Neutrophil (primary cell): Measurements from ENCODE around the gene CPZ.

Experiments
- H3K27ac ChIP-seq: fragments of 200-600 bp; sonication (generic); 2 replicates; pipeline ENCODE4 v1.5.1; 2016; ENCODE audit warnings: mild to moderate bottlenecking, moderate library complexity
- H3K27me3 ChIP-seq: fragments of 200-600 bp; sonication (generic); 2 replicates; pipeline ENCODE4 v1.6.0; 2016; ENCODE audit warnings: mild to moderate bottlenecking
- H3K36me3 ChIP-seq: fragments of 200-600 bp; sonication (generic); 2 replicates; pipeline ENCODE4 v1.5.1; 2017
- H3K4me1 ChIP-seq, 2 experiments: fragments of 200-600 bp in 1 of 2; sonication (generic) in 1 of 2; 1 replicate in 1 of 2; 2 replicates in 1 of 2; pipeline versions ENCODE4 v1.5.1 to v1.6.1; 2013 to 2016; ENCODE audit warnings: low read depth in 1 of 2, low read length in 1 of 2, mild to moderate bottlenecking in 1 of 2, moderate library complexity in 1 of 2; ENCODE audit not compliant: control insufficient read depth in 1 of 2, insufficient read depth in 1 of 2
- H3K4me3 ChIP-seq, 2 experiments: fragments of 200-600 bp in 1 of 2; sonication (generic) in 1 of 2; 1 replicate in 1 of 2; 2 replicates in 1 of 2; pipeline ENCODE4 v1.5.1; 2013 to 2016; ENCODE audit warnings: low read depth in 1 of 2, low read length in 1 of 2, mild to moderate bottlenecking in 1 of 2, moderate library complexity in 1 of 2
- H3K9me3 ChIP-seq: fragments of 200-600 bp; sonication (generic); 2 replicates; pipeline ENCODE4 v1.5.1; 2016
- CTCF ChIP-seq: fragments of 200-600 bp; sonication (generic); IDR thresholded peaks from 2 replicates; pipeline ENCODE4 v1.5.1; 2016; ENCODE audit warnings: antibody characterized with exemption

The CPZ gene

GRCh38 chr4:8592366-8593263 is at the start of gene CPZ:
Gene CPZ, plus strand, starts transcription at chr4:8592765. Its CDS starts 69 bp downstream, at chr4:8592834.
- H3K9me3 ChIP-seq = no peaks in the 10 kb centered on the region
- no peaks in the 10 kb centered on the region for H3K36me3 ChIP-seq
- H3K4me1 ChIP-seq = no peaks in the 10 kb centered on the region
- TF ChIP-seq CTCF = no peak
- peaks cover 55% of the 10 kb centered on the region for H3K27me3 ChIP-seq
- no peak within 1 kb of the TSS for H3K27ac ChIP-seq
- no peak within 1 kb of the TSS for H3K4me3 ChIP-seq

GRCh38 chr4:8542776-8543525 is 49.6 kb upstream of the CPZ start:
- no peak for TF ChIP-seq CTCF
- Histone ChIP-seq H3K27ac (no peak overlapping the region), H3K4me1 (no peaks in the 10 kb centered on the region), H3K27me3 (peaks cover 14% of the 10 kb centered on the region), H3K9me3 (no peaks in the 10 kb centered on the region), H3K4me3 (no peak overlapping the region), H3K36me3 (no peaks in the 10 kb centered on the region)

DNA sequence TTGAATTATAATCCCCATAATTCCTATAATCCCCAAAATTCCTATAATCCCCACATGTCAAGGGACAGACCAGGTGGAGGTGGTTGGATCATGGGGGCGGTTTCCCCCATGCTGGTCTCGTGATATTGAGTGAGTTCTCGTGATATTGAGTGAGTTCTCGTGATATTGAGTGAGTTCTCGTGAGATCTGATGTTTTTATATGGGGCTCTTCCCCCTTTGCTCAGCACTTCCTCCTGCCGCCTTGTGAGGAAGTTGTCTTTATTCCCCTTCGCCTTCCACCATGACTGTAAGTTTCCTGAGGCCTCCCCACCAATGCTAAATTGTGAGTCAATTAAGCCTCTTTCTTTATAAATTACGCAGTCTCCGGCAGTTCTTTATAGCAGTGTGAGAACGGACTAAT is 48.9 kb upstream of the CPZ start:
- no peak overlapping the region for H3K4me3 ChIP-seq
- H3K4me1 ChIP-seq = no peaks in the 10 kb centered on the region
- H3K27me3 ChIP-seq = peaks cover 14% of the 10 kb centered on the region
- no peak for TF ChIP-seq CTCF
- H3K9me3 ChIP-seq = no peaks in the 10 kb centered on the region
- no peaks in the 10 kb centered on the region for H3K36me3 ChIP-seq
- no peak overlapping the region for H3K27ac ChIP-seq

DNA sequence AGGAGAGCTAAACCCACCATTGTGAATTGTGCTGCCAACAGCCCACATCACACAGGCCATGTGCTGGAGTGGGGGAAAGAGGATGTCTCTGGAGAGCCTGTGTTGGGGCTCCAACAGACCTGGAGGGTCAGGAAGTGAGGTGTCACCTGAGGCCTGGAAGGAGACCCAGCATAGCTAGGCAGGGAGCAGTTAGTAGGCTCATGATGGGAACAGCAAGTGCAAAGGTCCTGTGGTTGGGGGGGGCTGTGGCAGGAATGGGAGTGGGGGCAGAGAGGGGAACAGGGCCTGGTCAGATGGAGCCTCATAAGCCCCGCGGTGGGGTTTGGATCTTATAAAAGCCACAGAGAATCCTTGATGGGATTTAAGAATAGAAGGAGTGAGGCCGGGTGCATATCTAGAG is 48.3 kb upstream of the CPZ start:
- no peaks in the 10 kb centered on the region for H3K36me3 ChIP-seq
- no peak for TF ChIP-seq CTCF
- H3K27me3 ChIP-seq = peaks cover 14% of the 10 kb centered on the region
- no peaks in the 10 kb centered on the region for H3K9me3 ChIP-seq
- H3K27ac ChIP-seq = no peak overlapping the region
- no peaks in the 10 kb centered on the region for H3K4me1 ChIP-seq
- no peak overlapping the region for H3K4me3 ChIP-seq

DNA sequence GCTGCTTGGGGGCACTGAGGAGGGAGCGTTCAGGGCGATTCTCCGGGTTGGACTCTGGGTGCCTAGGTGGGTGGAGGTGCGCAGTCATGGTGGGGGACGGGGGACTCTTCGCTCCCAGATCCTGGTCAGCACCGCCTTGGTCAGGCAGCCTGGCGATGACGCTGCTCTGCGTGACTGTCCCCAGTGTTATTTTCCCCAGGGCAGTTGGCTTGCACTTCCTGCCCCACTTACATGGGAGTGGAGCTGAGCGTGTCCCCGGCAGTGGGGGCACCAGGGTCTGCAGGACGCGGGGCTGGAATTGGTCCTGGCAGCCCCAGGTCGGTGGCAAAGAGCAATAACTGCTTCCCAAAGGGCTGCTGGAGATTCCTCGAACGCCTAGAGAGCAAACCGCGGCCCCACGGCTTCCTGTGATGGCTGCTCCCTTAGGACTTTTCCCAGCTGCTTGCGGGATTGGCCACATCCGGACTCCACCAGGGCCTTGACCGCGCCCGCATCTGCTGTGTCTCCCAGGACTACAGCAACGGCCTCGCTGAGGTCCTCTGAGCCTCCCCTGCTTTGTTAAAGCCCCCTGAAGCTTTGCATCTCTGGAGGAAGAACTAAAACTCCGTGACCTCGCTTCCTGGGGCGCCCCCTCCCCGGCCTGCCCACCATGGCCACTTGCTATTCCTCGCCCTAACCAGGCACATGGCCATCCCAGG is 47.7 kb upstream of the CPZ start:
- Histone ChIP-seq H3K4me3 (no peak overlapping the region), H3K36me3 (no peaks in the 10 kb centered on the region), H3K27me3 (peaks cover 14% of the 10 kb centered on the region), H3K4me1 (no peaks in the 10 kb centered on the region), H3K27ac (no peak overlapping the region), H3K9me3 (no peaks in the 10 kb centered on the region)
- no peak for TF ChIP-seq CTCF
